Panc1 (cell line): ENCODE results near the gene MRPS22. TPM values are rescaled to one million over a fixed set of nuclear protein-coding genes. Genes with fewer than 3 reads are reported as not detected.

Experiments used
- ATAC-seq: fragments of 200-7000 bp; cut with Tn5 transposase; 2 replicates; pipeline ENCODE4 v1.9.1; 2020; ENCODE audit warnings: mild to moderate bottlenecking, moderate library complexity
- BruUV-seq: library from RNA; stranded (reverse); fragments of 400-500 nt; replicated peaks from 2 replicates; lab custom pipeline; 2021; lab: Mats Ljungman, UMichigan
- CTCF ChIA-PET: fragments of 300-600 bp; sonication (Branson Sonifier 250); formaldehyde crosslinking; loops from one replicate; lab custom pipeline; 2022; ENCODE audit warnings: antibody characterized with exemption; lab: Charles Lee
- POLR2A ChIA-PET: fragments of 300-600 bp; sonication (Branson Sonifier 250); formaldehyde crosslinking; loops from one replicate; lab custom pipeline; 2022; ENCODE audit warnings: antibody characterized with exemption; lab: Charles Lee
- DNase-seq: peaks from one replicate; pipeline ENCODE4 v3.0.0-alpha.2; 2010; ENCODE audit warnings: low read depth, low spot score
- H3K27ac ChIP-seq: 2 replicates; pipeline ENCODE4 v1.5.1; 2011; ENCODE audit warnings: mild to moderate bottlenecking, low read length, inconsistent platforms
- H3K27me3 ChIP-seq: fragments of 200-500 bp; sonication (Bioruptor generic); 2 replicates; pipeline ENCODE4 v1.6.0; 2014; ENCODE audit warnings: low read length, inconsistent platforms; ENCODE audit not compliant: control insufficient read depth, insufficient read depth
- H3K36me3 ChIP-seq: fragments of 200-500 bp; sonication (Bioruptor generic); 2 replicates; pipeline ENCODE4 v1.5.1; 2014; ENCODE audit warnings: inconsistent platforms, mild to moderate bottlenecking, low read length, moderate library complexity; ENCODE audit not compliant: control insufficient read depth, insufficient read depth
- H3K4me1 ChIP-seq: 2 replicates; pipeline ENCODE4 v1.5.1; 2011; ENCODE audit warnings: inconsistent platforms, mild to moderate bottlenecking, low read length, moderate library complexity; ENCODE audit not compliant: control insufficient read depth, insufficient read depth
- H3K4me3 ChIP-seq, 2 experiments: 2 replicates each; pipeline ENCODE4 v1.5.1; 2011 to 2012; ENCODE audit warnings: low read depth in 2 of 2, low read length in 2 of 2, mild to moderate bottlenecking in 2 of 2, inconsistent platforms in 1 of 2, moderate library complexity in 1 of 2
- H3K9me3 ChIP-seq: fragments of 200-500 bp; sonication (Bioruptor generic); 2 replicates; pipeline ENCODE4 v1.5.1; 2014; ENCODE audit warnings: low read depth, mild to moderate bottlenecking, inconsistent platforms, low read length, moderate library complexity; ENCODE audit not compliant: control insufficient read depth, insufficient read depth
- CTCF ChIP-seq: fragments of 450-650 bp; IDR thresholded peaks from 2 replicates; pipeline ENCODE4 v1.5.1; 2017; ENCODE audit warnings: mild to moderate bottlenecking
- POLR2AphosphoS5 ChIP-seq: IDR thresholded peaks from 2 replicates; pipeline ENCODE4 v1.6.1; 2012; ENCODE audit warnings: mild to moderate bottlenecking, low read depth, low read length, moderate library complexity
- REST ChIP-seq, 2 experiments: IDR thresholded peaks; 2 replicates each; pipeline ENCODE4 v1.6.1; 2011 to 2012; ENCODE audit warnings: low read depth in 2 of 2, control low read depth in 1 of 2, low read length in 1 of 2, mild to moderate bottlenecking in 1 of 2, moderate library complexity in 1 of 2; ENCODE audit not compliant: insufficient read depth in 1 of 2
- SIN3A ChIP-seq: IDR thresholded peaks from 2 replicates; pipeline ENCODE4 v1.6.1; 2012; ENCODE audit warnings: low read depth, mild to moderate bottlenecking, low read length, moderate library complexity, borderline replicate concordance; ENCODE audit not compliant: insufficient read depth
- TCF7L2 ChIP-seq: IDR thresholded peaks from 2 replicates; pipeline ENCODE4 v1.6.1; 2011; ENCODE audit warnings: mild to moderate bottlenecking, low read depth, low read length, inconsistent platforms
- in situ Hi-C: cut with HindIII; loops from 2 replicates; pipeline ENCODE4 v1.10.0; 2016; ENCODE audit warnings: low sequenced_read_pairs, low pct_unique_long_range_greater_than_20kb
- intact Hi-C: fragments of 100-400 bp; cut with micrococcal nuclease; formaldehyde crosslinking; loops from one replicate; pipeline ENCODE4 v1.10.0; 2022; ENCODE audit not compliant: unreplicated experiment
- total RNA-seq: library from RNA; stranded (reverse); gene quantifications from one replicate; pipeline ENCODE4 v1.2.1, GENCODE V29; 2021; ENCODE audit not compliant: unreplicated experiment

Gene MRPS22
- total RNA-seq, 1 experiment from 2014 or later = 61.9 TPM

DNA sequence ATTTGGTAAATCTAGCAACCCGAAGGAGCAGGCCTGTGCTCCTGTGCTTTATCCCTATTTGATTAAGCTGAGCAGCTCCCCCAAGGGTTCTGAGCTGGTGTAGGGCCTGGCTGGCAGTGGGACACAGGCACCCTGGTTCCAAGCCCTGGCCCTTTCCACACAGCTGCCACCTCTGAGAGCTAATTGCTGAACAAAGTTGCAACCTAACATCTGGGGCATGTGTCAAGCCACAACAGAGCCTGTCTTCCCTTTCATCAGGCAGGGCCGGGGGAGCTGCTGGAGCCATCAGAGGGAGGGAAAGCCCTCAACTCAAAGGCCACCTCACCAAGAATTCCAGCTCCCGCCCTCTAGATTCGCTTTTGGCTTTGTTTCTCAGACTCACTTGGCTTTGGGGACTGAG lies 17.1 kb upstream of the MRPS22 start:
- Histone ChIP-seq H3K27me3 (no peaks in the 10 kb centered on the region), H3K9me3 (no peaks in the 10 kb centered on the region), H3K36me3 (no peaks in the 10 kb centered on the region), H3K4me3 (no peak overlapping the region), H3K4me1 (peaks cover 7% of the 10 kb centered on the region), H3K27ac (peak overlapping the region; percentile 15; the same call in 1 of the 2 replicates)
- ATAC-seq = no peak
- TF ChIP-seq REST (IDR thresholded peaks at IDR 0.05; ENCODE audit: insufficient read depth in 1 of 2, low read depth in 2 of 2, low read length in 1 of 2) (no peak), POLR2AphosphoS5 (no peak), SIN3A (no peak), CTCF (no peak), TCF7L2 (no peak)
- BruUV-seq = no TSS peak
- in situ Hi-C loops (no loop called here), intact Hi-C loops (no loop called here)
- no peak for DNase-seq
- POLR2A ChIA-PET = interaction anchor here (0.6 kb wide), 1 partner anchor 373 kb away, joined by 4 read pairs; no protein-coding TSS in a partner anchor
- CTCF ChIA-PET = no interaction called here

DNA sequence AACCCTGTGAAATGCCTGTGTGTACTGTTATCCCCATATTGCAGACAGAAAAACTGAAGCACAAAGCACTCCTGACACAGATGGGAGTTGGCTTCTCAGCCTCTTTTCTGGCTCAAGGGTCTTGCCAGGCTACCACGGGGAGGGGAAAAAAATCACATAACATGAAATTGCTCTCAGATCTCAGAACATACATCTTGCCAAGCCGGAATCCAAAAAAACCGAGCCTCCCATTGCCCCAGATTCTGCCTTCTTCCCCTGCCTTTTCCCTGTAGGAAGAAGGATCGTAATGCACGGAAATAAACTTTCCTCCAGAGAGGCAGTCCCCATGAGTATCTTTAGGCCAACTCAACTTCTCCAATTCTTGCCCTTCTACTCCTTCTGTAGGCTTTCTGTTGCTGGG lies 16.6 kb upstream of the MRPS22 start:
- no peaks in the 10 kb centered on the region for H3K36me3 ChIP-seq
- H3K27ac ChIP-seq = peak overlapping the region; percentile 55
- CTCF ChIA-PET = no interaction called here
- BruUV-seq = no TSS peak
- no peak for ATAC-seq
- intact Hi-C loops (no loop called here), in situ Hi-C loops (no loop called here)
- DNase-seq = no peak
- no peaks in the 10 kb centered on the region; the same call in 1 of the 2 replicates for H3K27me3 ChIP-seq
- H3K4me1 ChIP-seq = peaks cover 7% of the 10 kb centered on the region
- POLR2A ChIA-PET = interaction anchor here (0.6 kb wide), 1 partner anchor 373 kb away, joined by 4 read pairs; no protein-coding TSS in a partner anchor
- no peak for TF ChIP-seq POLR2AphosphoS5
- no peak for TF ChIP-seq TCF7L2
- no peak for TF ChIP-seq SIN3A
- TF ChIP-seq CTCF = no peak
- TF ChIP-seq REST (IDR thresholded peaks at IDR 0.05; ENCODE audit: insufficient read depth in 1 of 2, low read depth in 2 of 2, low read length in 1 of 2) = no peak
- no peak overlapping the region for H3K4me3 ChIP-seq
- no peaks in the 10 kb centered on the region for H3K9me3 ChIP-seq
